Esophagus muscularis mucosa (tissue), 4 donors: ENCODE measurements around the gene DEPDC5. TPM values are rescaled to one million over a fixed set of nuclear protein-coding genes. Genes with fewer than 3 reads are reported as not detected.
A peak's percentile ranks its signal among the peaks of the same experiment; 100 is the strongest.

Experiments
- DNase-seq: peaks from one replicate; pipeline ENCODE4 v3.0.0-alpha.2; 2017; ENCODE audit errors: extremely low spot score
- H3K27ac ChIP-seq, 4 donors: fragments of 200-600 bp; sonication (generic); replicated peaks in 1 of 4; 1 replicate in 3 of 4; 2 replicates in 1 of 4; pipeline ENCODE4 v1.5.1; 2016 to 2019; ENCODE audit warnings: mild to moderate bottlenecking in 1 of 4
- H3K27me3 ChIP-seq, 4 donors: fragments of 200-600 bp; sonication (generic); one replicate each; pipeline versions ENCODE4 v1.5.1 to v1.6.0; 2016 to 2019
- H3K36me3 ChIP-seq, 4 donors: fragments of 200-600 bp; sonication (generic); one replicate each; pipeline ENCODE4 v1.5.1; 2016 to 2019
- H3K4me1 ChIP-seq, 4 donors: fragments of 200-600 bp; sonication (generic); one replicate each; pipeline ENCODE4 v1.5.1; 2016 to 2019
- H3K4me3 ChIP-seq, 4 donors: fragments of 200-600 bp; sonication (generic); 1 replicate in 2 of 4; 2 replicates in 2 of 4; pipeline ENCODE4 v1.5.1; 2016 to 2019; ENCODE audit warnings: mild to moderate bottlenecking in 4 of 4, moderate library complexity in 1 of 4
- H3K9me3 ChIP-seq, 4 donors: fragments of 200-600 bp; sonication (generic); 1 replicate in 3 of 4; 2 replicates in 1 of 4; pipeline ENCODE4 v1.5.1; 2016 to 2019
- EP300 ChIP-seq: sonication (generic); formaldehyde crosslinking; IDR thresholded peaks from one replicate; pipeline ENCODE4 v1.6.1; 2017; ENCODE audit warnings: antibody characterized with exemption
- POLR2A ChIP-seq: fragments of 450-650 bp; IDR thresholded peaks from one replicate; pipeline ENCODE4 v1.6.1; 2017; ENCODE audit warnings: antibody characterized with exemption, moderate library complexity, mild to moderate bottlenecking, low read depth
- POLR2AphosphoS5 ChIP-seq, 2 donors: sonication (generic); formaldehyde crosslinking; IDR thresholded peaks; one replicate each; pipeline ENCODE4 v1.6.1; 2017; ENCODE audit warnings: antibody characterized with exemption in 2 of 2
- WGBS: methylation state at CpG from one replicate; pipeline ENCODE4 v1.1.5; 2018; 5-methylcytosine and 5-hydroxymethylcytosine counted together
- intact Hi-C: fragments of 100-400 bp; cut with DNase I; formaldehyde crosslinking; loops from one replicate; pipeline ENCODE4 v1.15.1; 2023
- total RNA-seq, 4 donors: library from RNA; depleted of rRNA; stranded (reverse); fragments of >200 nt; gene quantifications; one replicate each; pipeline versions ENCODE4 v1.1.0 to v1.2.1, GENCODE V29; 2016
- TF ChIP-seq, protein P1 (sequence below), 3 experiments: fragments of 200-600 bp in 2 of 3; fragments of 450-650 bp in 1 of 3; sonication (generic) in 2 of 3; IDR thresholded peaks; one replicate each; pipeline ENCODE4 v1.5.1; 2017 to 2019; ENCODE audit warnings: antibody characterized with exemption in 3 of 3, mild to moderate bottlenecking in 2 of 3, moderate library complexity in 1 of 3

The DEPDC5 gene
- total RNA-seq, 4 donors from 2014 or later, result 7.3 to 15.8 (median 12.6) TPM

DNA sequence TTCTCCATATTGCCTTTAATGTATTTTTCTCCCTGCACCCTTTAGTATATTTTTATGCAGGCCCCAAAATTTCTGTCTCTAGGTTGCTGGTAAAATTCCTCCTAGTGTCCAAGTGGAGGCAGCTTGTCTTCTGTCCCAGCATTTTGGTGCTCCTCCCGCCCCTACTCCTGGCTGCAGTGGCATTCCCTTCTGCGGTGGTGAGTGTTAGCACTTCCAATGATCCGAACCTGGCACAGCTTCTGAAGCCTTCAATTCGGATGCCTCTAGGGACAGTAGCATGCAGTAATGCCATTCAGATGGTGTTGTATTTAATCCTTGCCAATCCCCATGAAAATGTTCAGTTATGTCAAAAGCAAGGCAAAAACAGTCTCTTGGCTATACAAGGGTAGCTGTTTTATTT is 196.4 kb downstream of the DEPDC5 start:
- WGBS, result 50% methylated on average over 4 of the region's 4 CpGs
- intact Hi-C loops, result no loop called here
- no peak for DNase-seq
- Histone ChIP-seq H3K27me3 (no peaks in the 10 kb centered on the region), H3K4me3 (no peak overlapping the region), H3K27ac (peak overlapping the region; percentile 66 to 84 (median 76)), H3K9me3 (no peaks in the 10 kb centered on the region), H3K36me3 (peaks cover 0 to 34% (median 17%) of the 10 kb centered on the region in 4 donors), H3K4me1 (peaks cover 67 to 95% (median 91%) of the 10 kb centered on the region in 4 donors)
- TF ChIP-seq, protein P1, sequence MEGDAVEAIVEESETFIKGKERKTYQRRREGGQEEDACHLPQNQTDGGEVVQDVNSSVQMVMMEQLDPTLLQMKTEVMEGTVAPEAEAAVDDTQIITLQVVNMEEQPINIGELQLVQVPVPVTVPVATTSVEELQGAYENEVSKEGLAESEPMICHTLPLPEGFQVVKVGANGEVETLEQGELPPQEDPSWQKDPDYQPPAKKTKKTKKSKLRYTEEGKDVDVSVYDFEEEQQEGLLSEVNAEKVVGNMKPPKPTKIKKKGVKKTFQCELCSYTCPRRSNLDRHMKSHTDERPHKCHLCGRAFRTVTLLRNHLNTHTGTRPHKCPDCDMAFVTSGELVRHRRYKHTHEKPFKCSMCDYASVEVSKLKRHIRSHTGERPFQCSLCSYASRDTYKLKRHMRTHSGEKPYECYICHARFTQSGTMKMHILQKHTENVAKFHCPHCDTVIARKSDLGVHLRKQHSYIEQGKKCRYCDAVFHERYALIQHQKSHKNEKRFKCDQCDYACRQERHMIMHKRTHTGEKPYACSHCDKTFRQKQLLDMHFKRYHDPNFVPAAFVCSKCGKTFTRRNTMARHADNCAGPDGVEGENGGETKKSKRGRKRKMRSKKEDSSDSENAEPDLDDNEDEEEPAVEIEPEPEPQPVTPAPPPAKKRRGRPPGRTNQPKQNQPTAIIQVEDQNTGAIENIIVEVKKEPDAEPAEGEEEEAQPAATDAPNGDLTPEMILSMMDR (IDR thresholded peaks at IDR 0.05), result no peak
- no peak for TF ChIP-seq POLR2A
- TF ChIP-seq EP300, result no peak
- TF ChIP-seq POLR2AphosphoS5 (IDR thresholded peaks at IDR 0.05), result no peak

DNA sequence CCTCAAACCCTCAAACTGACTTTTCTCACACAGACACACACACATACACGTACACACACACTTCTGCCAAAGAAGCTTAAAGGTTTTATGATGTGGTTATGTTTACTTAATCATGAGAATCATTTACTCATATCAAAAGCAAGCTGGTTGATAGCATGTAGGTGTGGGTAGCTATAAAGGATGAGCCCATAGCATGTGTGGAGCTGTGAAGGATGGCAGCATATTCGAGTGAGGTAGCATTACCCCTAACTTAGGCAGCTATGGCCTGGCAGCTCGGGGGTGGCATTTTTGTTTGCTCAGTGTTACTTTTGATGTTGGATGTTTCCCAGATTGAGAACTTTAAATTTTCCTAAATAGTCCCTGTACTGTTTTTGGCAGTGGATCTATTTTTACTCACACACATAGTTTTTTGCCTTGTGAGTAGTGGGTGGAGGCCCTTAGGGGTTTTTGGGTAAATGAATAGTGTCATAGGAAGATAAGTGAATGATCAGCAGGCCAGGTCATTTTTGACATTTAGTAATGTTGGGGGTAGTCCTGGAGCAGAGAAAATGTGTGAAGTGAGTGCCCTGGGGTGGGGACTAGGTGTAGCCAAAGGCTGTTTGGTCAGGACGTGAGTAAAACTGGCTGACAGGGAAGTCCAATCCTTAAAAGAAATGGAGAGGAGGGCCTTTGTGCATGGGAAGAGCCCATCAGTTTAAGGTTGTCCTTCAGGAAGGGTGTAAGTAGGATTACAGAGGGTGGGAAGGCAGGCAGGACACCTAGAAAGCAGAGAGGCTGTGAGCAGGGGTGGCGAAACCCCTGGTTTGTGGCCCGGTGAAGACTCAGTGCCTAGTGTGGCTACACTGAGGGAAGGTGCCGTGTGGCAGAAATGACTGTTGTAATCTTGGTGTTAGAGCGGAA is 197.6 kb downstream of the DEPDC5 start:
- WGBS, result 63% methylated on average over 8 of the region's 8 CpGs
- Histone ChIP-seq H3K4me3 (no peak overlapping the region), H3K36me3 (peaks cover 8 to 40% (median 22%) of the 10 kb centered on the region in 4 donors), H3K9me3 (no peaks in the 10 kb centered on the region), H3K27ac (peak overlapping the region; percentile 66 to 84 (median 76)), H3K4me1 (peaks cover 58 to 88% (median 86%) of the 10 kb centered on the region in 4 donors), H3K27me3 (no peaks in the 10 kb centered on the region)
- TF ChIP-seq EP300 (no peak), POLR2A (no peak), POLR2AphosphoS5 (IDR thresholded peaks at IDR 0.05) (no peak)
- TF ChIP-seq, protein P1 (IDR thresholded peaks at IDR 0.05), result no peak
- intact Hi-C loops, result no loop called here
- DNase-seq, result no peak

DNA sequence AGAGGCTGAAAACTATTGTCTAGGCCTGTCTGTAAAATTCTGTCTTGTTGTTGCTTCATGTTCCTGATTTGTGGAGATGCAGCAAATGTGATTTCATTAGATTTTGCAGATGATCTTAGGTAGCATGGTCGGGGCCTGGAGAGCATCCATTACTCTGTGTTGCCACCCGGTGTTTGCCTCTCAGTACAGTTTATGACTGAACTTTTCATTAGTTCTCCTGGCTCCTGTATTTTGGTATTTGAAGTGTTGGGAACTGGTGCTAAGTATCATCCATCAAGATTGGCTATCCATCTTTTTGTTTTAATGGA is 198.2 kb downstream of the DEPDC5 start:
- intact Hi-C loops, result no loop called here
- DNase-seq, result no peak
- H3K36me3 ChIP-seq, result peaks cover 14 to 47% (median 28%) of the 10 kb centered on the region in 4 donors

DNA sequence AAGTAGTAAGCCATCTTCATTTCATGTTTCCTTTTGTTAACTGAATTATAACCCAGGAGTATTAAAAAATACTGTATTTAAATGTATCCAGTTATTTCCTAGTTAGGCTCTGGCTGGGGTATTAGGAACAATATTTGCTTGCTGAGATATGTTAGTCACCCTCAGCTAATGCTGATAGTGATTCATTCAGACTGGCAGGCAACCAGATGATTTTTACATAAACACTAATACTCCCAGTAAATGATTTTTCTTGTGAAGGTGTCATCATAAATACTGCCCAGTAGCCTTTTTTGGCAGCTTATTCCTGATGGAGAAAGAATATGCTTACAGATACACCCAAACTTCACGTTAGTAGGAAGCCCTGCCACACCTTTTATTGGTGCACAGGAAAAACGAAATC is 198.7 kb downstream of the DEPDC5 start:
- Histone ChIP-seq H3K27me3 (no peaks in the 10 kb centered on the region), H3K4me1 (peaks cover 51 to 78% (median 76%) of the 10 kb centered on the region in 4 donors), H3K9me3 (no peaks in the 10 kb centered on the region), H3K36me3 (peaks cover 14 to 49% (median 32%) of the 10 kb centered on the region in 4 donors), H3K4me3 (no peak overlapping the region), H3K27ac (peak overlapping the region; percentile 66 to 84 (median 76))
- TF ChIP-seq POLR2A (no peak), POLR2AphosphoS5 (IDR thresholded peaks at IDR 0.05) (peak in 1 of 2 donors; percentile 49)
- intact Hi-C loops, result no loop called here
- DNase-seq, result no peak
- WGBS, result 13% methylated on average over 2 of the region's 2 CpGs

More for the DNA sequence above, 198.2 kb downstream of the DEPDC5 start:
- TF ChIP-seq EP300 (no peak), POLR2A (no peak), POLR2AphosphoS5 (IDR thresholded peaks at IDR 0.05) (no peak)
- Histone ChIP-seq H3K4me1 (peaks cover 53 to 82% (median 80%) of the 10 kb centered on the region in 4 donors), H3K9me3 (no peaks in the 10 kb centered on the region), H3K4me3 (no peak overlapping the region), H3K27me3 (no peaks in the 10 kb centered on the region), H3K27ac (peak overlapping the region; percentile 66 to 84 (median 76))
- 51% methylated on average over 2 of the region's 2 CpGs for WGBS

DNA sequence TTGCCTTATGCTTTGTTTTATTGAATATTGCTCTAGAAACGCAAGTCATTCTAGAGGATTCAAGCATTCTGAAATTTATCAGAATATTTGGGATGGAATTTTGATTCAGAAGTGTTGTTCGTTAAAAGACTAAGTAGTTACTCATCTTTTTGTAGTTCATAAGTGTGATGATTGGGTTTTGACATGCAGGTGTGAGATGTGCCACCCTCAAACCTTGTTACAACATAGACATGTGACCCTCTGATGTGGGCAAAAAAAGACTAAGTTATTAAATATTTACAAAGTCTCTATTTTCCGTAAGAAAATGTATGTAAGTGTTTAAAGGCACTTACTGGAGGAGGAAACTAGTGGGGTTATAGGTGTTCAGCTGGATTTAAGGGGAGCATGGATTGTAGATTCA is 199.4 kb downstream of the DEPDC5 start:
- H3K27me3 ChIP-seq, result no peaks in the 10 kb centered on the region
- H3K4me3 ChIP-seq, result no peak overlapping the region
- peaks cover 43 to 70% (median 68%) of the 10 kb centered on the region in 4 donors for H3K4me1 ChIP-seq
- intact Hi-C loops, result no loop called here
- TF ChIP-seq POLR2A, result no peak
- TF ChIP-seq, protein P1 (IDR thresholded peaks at IDR 0.05), result no peak
- no peaks in the 10 kb centered on the region for H3K9me3 ChIP-seq
- 86% methylated on average over 3 of the region's 3 CpGs for WGBS
- peaks cover 14 to 49% (median 36%) of the 10 kb centered on the region in 4 donors for H3K36me3 ChIP-seq
- DNase-seq, result no peak
- peak overlapping the region; percentile 66 to 84 (median 76) for H3K27ac ChIP-seq
